Lower leg skin (tissue), 4 donors: Measurements from ENCODE around the gene CADPS2. TPM values are rescaled to one million over a fixed set of nuclear protein-coding genes. Genes with fewer than 3 reads are reported as not detected.

Experiments
- DNase-seq, 2 donors: peaks; one replicate each; pipeline ENCODE4 v3.0.0-alpha.2; 2019; ENCODE audit warnings: low spot score in 2 of 2
- H3K4me3 ChIP-seq: fragments of 200-600 bp; sonication (generic); 2 replicates; pipeline ENCODE4 v1.5.1; 2017; ENCODE audit warnings: mild to moderate bottlenecking, low read depth; ENCODE audit not compliant: poor library complexity, severe bottlenecking
- CTCF ChIP-seq, 3 donors: fragments of 450-650 bp; IDR thresholded peaks; one replicate each; pipeline ENCODE4 v1.5.1; 2016; ENCODE audit warnings: antibody characterized with exemption in 3 of 3, mild to moderate bottlenecking in 3 of 3, moderate library complexity in 2 of 3
- POLR2A ChIP-seq, 2 donors: fragments of 450-650 bp; IDR thresholded peaks; one replicate each; pipeline ENCODE4 v1.6.1; 2016 to 2017; ENCODE audit warnings: antibody characterized with exemption in 2 of 2, mild to moderate bottlenecking in 1 of 2, moderate library complexity in 1 of 2
- WGBS, 2 donors: methylation state at CpG; one replicate each; pipeline ENCODE4 v1.1.5; 2018; 5-methylcytosine and 5-hydroxymethylcytosine counted together
- intact Hi-C: fragments of 100-400 bp; cut with DNase I; formaldehyde crosslinking; loops from one replicate; pipeline ENCODE4 v1.15.0; 2023; ENCODE audit warnings: low total_unique reads
- total RNA-seq, 4 donors: library from RNA; depleted of rRNA; stranded (reverse); fragments of >200 nt; gene quantifications; one replicate each; pipeline ENCODE4 v1.1.0, GENCODE V29; 2016

Gene CADPS2
- total RNA-seq, 4 donors from 2014 or later = 4.1 to 11.6 (median 6.5) TPM

- WGBS, 2 donors = 77 to 88% methylated on average over 2 of the region's 2 CpGs
- H3K4me3 ChIP-seq = no peak overlapping the region
- no peak for DNase-seq
- intact Hi-C loops = no loop called here
- no peak for TF ChIP-seq POLR2A (IDR thresholded peaks at IDR 0.05)
- no peak for TF ChIP-seq CTCF (IDR thresholded peaks at IDR 0.05)
These were observed 209.8 kb downstream of the CADPS2 start for GRCh38 chr7:122676466-122676865.

- no peak overlapping the region for H3K4me3 ChIP-seq
- WGBS, 2 donors = 81 to 87% methylated on average over 7 of the region's 7 CpGs
- no peak for TF ChIP-seq CTCF (IDR thresholded peaks at IDR 0.05)
- TF ChIP-seq POLR2A (IDR thresholded peaks at IDR 0.05) = no peak
- intact Hi-C loops = no loop called here
- DNase-seq = no peak
These were observed 210.6 kb downstream of the CADPS2 start for GRCh38 chr7:122675621-122676020.

GRCh38 chr7:122675011-122675410 is 211.2 kb downstream of the CADPS2 start:
- no peak for DNase-seq
- TF ChIP-seq CTCF (IDR thresholded peaks at IDR 0.05) (no peak), POLR2A (IDR thresholded peaks at IDR 0.05) (no peak)
- 42 to 47% methylated on average over 7 of the region's 7 CpGs for WGBS, 2 donors
- intact Hi-C loops = no loop called here
- H3K4me3 ChIP-seq = no peak overlapping the region

GRCh38 chr7:122674502-122674901 is 211.8 kb downstream of the CADPS2 start:
- intact Hi-C loops = no loop called here
- no peak for DNase-seq
- no peak overlapping the region for H3K4me3 ChIP-seq
- TF ChIP-seq POLR2A (IDR thresholded peaks at IDR 0.05) (no peak), CTCF (IDR thresholded peaks at IDR 0.05) (no peak)
- WGBS, 2 donors = 11 to 17% methylated on average over 4 of the region's 4 CpGs

- DNase-seq = no peak
- WGBS, 2 donors = 95 to 97% methylated on average over 15 to 20 of the region's 21 CpGs
- intact Hi-C loops = no loop called here
- TF ChIP-seq POLR2A (IDR thresholded peaks at IDR 0.05) (no peak), CTCF (IDR thresholded peaks at IDR 0.05) (no peak)
- H3K4me3 ChIP-seq = no peak overlapping the region
These were observed 212.3 kb downstream of the CADPS2 start for GRCh38 chr7:122673951-122674350.

- H3K4me3 ChIP-seq = no peak overlapping the region
- intact Hi-C loops = no loop called here
- DNase-seq = no peak
- no peak for TF ChIP-seq CTCF (IDR thresholded peaks at IDR 0.05)
- no peak for TF ChIP-seq POLR2A (IDR thresholded peaks at IDR 0.05)
- 93 to 95% methylated on average over 8 of the region's 8 CpGs for WGBS, 2 donors
These were observed 213.7 kb downstream of the CADPS2 start for GRCh38 chr7:122672536-122672935.
